GM18517 (cell line): ENCODE data around the gene ADCK2.
"Not testable (repeated sequence)": the region's sequence is repeated elsewhere in the genome, so short reads cannot be mapped to it uniquely, and the experiment has no call there.

ENCODE experiments used
- ATAC-seq: cut with Tn5 transposase; IDR thresholded peaks from one replicate; pipeline ENCODE4 v1.9.1; 2021; ENCODE audit warnings: mild to moderate bottlenecking, moderate library complexity; ENCODE audit not compliant: unreplicated experiment

Gene ADCK2

GRCh38 chr7:140673774-140674155, 1.0 kb downstream of the ADCK2 start:
- ATAC-seq: no peak

GRCh38 chr7:140674356-140674800, 1.6 kb downstream of the ADCK2 start:
- ATAC-seq: peak; percentile 41

GRCh38 chr7:140674899-140675701, 2.4 kb downstream of the ADCK2 start:
- no peak for ATAC-seq

- ATAC-seq: no peak
These were observed 3.0 kb downstream of the ADCK2 start for GRCh38 chr7:140675726-140676125.

GRCh38 chr7:140676306-140676705, 3.6 kb downstream of the ADCK2 start:
- ATAC-seq: peak; percentile 65

GRCh38 chr7:140676956-140677355, 4.2 kb downstream of the ADCK2 start:
- not testable (repeated sequence) for ATAC-seq

GRCh38 chr7:140677496-140677895, 4.8 kb downstream of the ADCK2 start:
- ATAC-seq: no peak

- no peak for ATAC-seq
These were observed 5.5 kb downstream of the ADCK2 start for GRCh38 chr7:140678081-140678815.

- ATAC-seq: no peak
These were observed 6.0 kb downstream of the ADCK2 start for GRCh38 chr7:140678816-140679130.

GRCh38 chr7:140679186-140679585, 6.4 kb downstream of the ADCK2 start:
- no peak for ATAC-seq

GRCh38 chr7:140680886-140681285, 8.1 kb downstream of the ADCK2 start:
- no peak for ATAC-seq

GRCh38 chr7:140681766-140682165, 9.0 kb downstream of the ADCK2 start:
- ATAC-seq: no peak

GRCh38 chr7:140683657-140684056, 10.9 kb downstream of the ADCK2 start:
- no peak for ATAC-seq

- ATAC-seq: no peak
These were observed 11.6 kb downstream of the ADCK2 start for GRCh38 chr7:140684066-140684950.

- ATAC-seq: no peak
These were observed 12.8 kb downstream of the ADCK2 start for GRCh38 chr7:140685407-140686087.

- ATAC-seq: no peak
These were observed 14.2 kb downstream of the ADCK2 start for GRCh38 chr7:140686921-140687320.

- no peak for ATAC-seq
These were observed 15.6 kb downstream of the ADCK2 start for GRCh38 chr7:140688341-140688740.

- ATAC-seq: no peak
These were observed 16.7 kb downstream of the ADCK2 start for GRCh38 chr7:140689199-140690152.

GRCh38 chr7:140691376-140692045, 18.8 kb downstream of the ADCK2 start:
- ATAC-seq: no peak
